GM23338 (cell line): ENCODE measurements around the gene PRKAR1B. TPM values are rescaled to one million over a fixed set of nuclear protein-coding genes. Genes with fewer than 3 reads are reported as not detected.

Source experiments
- ATAC-seq: fragments of 200-7000 bp; cut with Tn5 transposase; 3 replicates; pipeline ENCODE4 v1.9.1; 2020
- DNase-seq: peaks from one replicate; pipeline ENCODE4 v3.0.0-alpha.2; 2015; ENCODE audit warnings: low spot score
- H2AFZ ChIP-seq: fragments of 200-600 bp; sonication (generic); 2 replicates; pipeline ENCODE4 v1.8.0; 2016; ENCODE audit warnings: antibody characterized with exemption, mild to moderate bottlenecking, moderate library complexity
- H3F3A ChIP-seq: fragments of 200-600 bp; sonication (generic); replicated peaks from 2 replicates; pipeline ENCODE4 v1.8.0; 2017; ENCODE audit warnings: antibody characterized with exemption, mixed run types, low read depth
- H3K27ac ChIP-seq: fragments of 200-600 bp; sonication (generic); 2 replicates; pipeline ENCODE4 v1.6.1; 2016; ENCODE audit warnings: low read depth
- H3K27me3 ChIP-seq: fragments of 200-600 bp; sonication (generic); 2 replicates; pipeline ENCODE4 v1.8.0; 2016; ENCODE audit warnings: mild to moderate bottlenecking, mixed run types, moderate library complexity; ENCODE audit not compliant: insufficient read depth
- H3K36me3 ChIP-seq: fragments of 200-600 bp; sonication (generic); 2 replicates; pipeline ENCODE4 v1.8.0; 2016; ENCODE audit warnings: mild to moderate bottlenecking; ENCODE audit not compliant: insufficient read depth
- H3K4me1 ChIP-seq: fragments of 200-600 bp; sonication (generic); 2 replicates; pipeline ENCODE4 v1.8.0; 2016; ENCODE audit warnings: mild to moderate bottlenecking, moderate library complexity; ENCODE audit not compliant: insufficient read depth
- H3K4me2 ChIP-seq: fragments of 200-600 bp; sonication (generic); 2 replicates; pipeline ENCODE4 v1.7.1; 2017; ENCODE audit warnings: mixed run types
- H3K4me3 ChIP-seq: fragments of 200-600 bp; sonication (generic); 2 replicates; pipeline ENCODE4 v1.6.1; 2016; ENCODE audit warnings: mixed run types
- H3K79me2 ChIP-seq: fragments of 200-600 bp; sonication (generic); replicated peaks from 2 replicates; pipeline ENCODE4 v1.8.0; 2017; ENCODE audit warnings: mild to moderate bottlenecking; ENCODE audit not compliant: insufficient read depth
- H3K9me2 ChIP-seq: fragments of 200-600 bp; sonication (generic); 2 replicates; pipeline ENCODE4 v1.8.0; 2017; ENCODE audit not compliant: insufficient read depth
- H4K20me1 ChIP-seq: fragments of 200-600 bp; sonication (generic); replicated peaks from 2 replicates; pipeline ENCODE4 v1.8.0; 2017; ENCODE audit warnings: mild to moderate bottlenecking; ENCODE audit not compliant: insufficient read depth
- H3K27ac Mint-ChIP-seq: 2 replicates; pipeline ENCODE4 v1.8.0; 2020; ENCODE audit warnings: inconsistent platforms, mild to moderate bottlenecking, moderate library complexity, mixed read lengths
- H3K27me3 Mint-ChIP-seq: 3 replicates; pipeline ENCODE4 v1.8.0; 2022; ENCODE audit warnings: low read depth, mild to moderate bottlenecking, moderate library complexity, mixed read lengths, inconsistent platforms; ENCODE audit not compliant: insufficient read depth, poor library complexity
- H3K36me3 Mint-ChIP-seq: 3 replicates; pipeline ENCODE4 v1.8.0; 2021; ENCODE audit warnings: low read depth, mild to moderate bottlenecking, inconsistent platforms, moderate library complexity, mixed read lengths
- H3K4me1 Mint-ChIP-seq: 3 replicates; pipeline ENCODE4 v1.8.0; 2020; ENCODE audit warnings: mild to moderate bottlenecking, inconsistent platforms, mixed read lengths
- H3K4me3 Mint-ChIP-seq: 3 replicates; pipeline ENCODE4 v1.8.0; 2021; ENCODE audit warnings: moderate library complexity, mild to moderate bottlenecking, inconsistent platforms, mixed read lengths
- H3K9me3 Mint-ChIP-seq: 3 replicates; pipeline ENCODE4 v1.8.0; 2020; ENCODE audit warnings: moderate library complexity, mild to moderate bottlenecking, inconsistent platforms, mixed read lengths
- CREB1 ChIP-seq: fragments of 250-450 bp; sonication (Bioruptor Pico); IDR thresholded peaks from 2 replicates; pipeline ENCODE4 v1.5.0; 2020; ENCODE audit warnings: low read depth, mild to moderate bottlenecking, moderate library complexity
- CTCF ChIP-seq, 2 experiments: fragments of 200-600 bp in 1 of 2; sonication (generic) in 1 of 2; conservative IDR thresholded peaks; 2 replicates each; pipeline versions ENCODE4 v1.5.1 to v1.6.1; 2016 to 2017; ENCODE audit warnings: antibody characterized with exemption in 2 of 2, low read depth in 2 of 2, mild to moderate bottlenecking in 2 of 2, moderate library complexity in 1 of 2
- ETS1 ChIP-seq: IDR thresholded peaks from 2 replicates; pipeline ENCODE4 v1.6.1; 2016; ENCODE audit warnings: antibody characterized with exemption
- EZH2 ChIP-seq: fragments of 200-600 bp; sonication (generic); IDR thresholded peaks from one replicate; pipeline ENCODE4 v1.8.0; 2017; ENCODE audit warnings: antibody characterized with exemption, mild to moderate bottlenecking, low read depth; ENCODE audit not compliant: unreplicated experiment
- EZH2phosphoT487 ChIP-seq: fragments of 200-600 bp; sonication (generic); IDR thresholded peaks from one replicate; pipeline ENCODE4 v1.8.1; 2018; ENCODE audit warnings: antibody characterized with exemption; ENCODE audit not compliant: unreplicated experiment
- JUNB ChIP-seq: IDR thresholded peaks from one replicate; pipeline ENCODE4 v1.6.1; 2016; ENCODE audit warnings: antibody characterized with exemption; ENCODE audit not compliant: unreplicated experiment
- NANOG ChIP-seq: IDR thresholded peaks from 2 replicates; pipeline ENCODE4 v1.6.1; 2016; ENCODE audit warnings: antibody characterized with exemption, borderline replicate concordance
- REST ChIP-seq: IDR thresholded peaks from one replicate; pipeline ENCODE4 v1.6.1; 2018; ENCODE audit warnings: antibody characterized with exemption; ENCODE audit not compliant: unreplicated experiment
- STAT1 ChIP-seq: IDR thresholded peaks from one replicate; pipeline ENCODE4 v1.6.1; 2016; ENCODE audit warnings: antibody characterized with exemption; ENCODE audit not compliant: unreplicated experiment
- ZNF114 ChIP-seq: fragments of 250-450 bp; sonication (Bioruptor Pico); IDR thresholded peaks from 2 replicates; pipeline ENCODE4 v1.5.0; 2020; ENCODE audit warnings: mild to moderate bottlenecking, moderate library complexity
- ZNF331 ChIP-seq: fragments of 250-450 bp; sonication (Bioruptor Pico); IDR thresholded peaks from 2 replicates; pipeline ENCODE4 v1.5.0; 2020; ENCODE audit warnings: low read depth, mild to moderate bottlenecking, moderate library complexity
- ZNF462 ChIP-seq: fragments of 250-450 bp; sonication (Bioruptor Pico); IDR thresholded peaks from 2 replicates; pipeline ENCODE4 v1.5.0; 2020; ENCODE audit warnings: mild to moderate bottlenecking, moderate library complexity
- polyA plus RNA-seq: library from polyadenylated mRNA; unstranded; fragments of >200 nt; fragmentation: Nextera tagmentation; extraction: Ambion mirVana; gene quantifications from 2 replicates; pipeline ENCODE4 v1.2.1, GENCODE V29; 2016
- total RNA-seq: library from RNA; depleted of rRNA; stranded (reverse); fragments of >200 nt; shearing (Covaris generic); gene quantifications from 2 replicates; pipeline ENCODE4 v1.2.3, GENCODE V29; 2014

PRKAR1B gene
- total and polyA plus RNA-seq, 2 experiments from 2014 or later = 35.7 to 36.7 TPM

- peaks cover 6% of the 10 kb centered on the region; the same call in 2 of the 3 replicates for H3K4me1 Mint-ChIP-seq
- H3K36me3 Mint-ChIP-seq = peaks cover 41% of the 10 kb centered on the region
- ATAC-seq = no peak
Measured at GRCh38 chr7:698515-699475, 28.3 kb downstream of the PRKAR1B start.

More at GRCh38 chr7:698515-699475, 28.3 kb downstream of the PRKAR1B start:
- no peaks in the 10 kb centered on the region for H3K4me1 ChIP-seq
- no peak for DNase-seq
- no peak overlapping the region for H2AFZ ChIP-seq
- no peak overlapping the region for H3K27ac Mint-ChIP-seq
- peaks cover 2% of the 10 kb centered on the region for H3K27me3 Mint-ChIP-seq
- no peaks in the 10 kb centered on the region for H4K20me1 ChIP-seq
- H3K4me2 ChIP-seq = no peak overlapping the region
- peaks cover 32% of the 10 kb centered on the region for H3K79me2 ChIP-seq
- H3K9me2 ChIP-seq = no peaks in the 10 kb centered on the region
- no peak overlapping the region for H3K4me3 ChIP-seq
- no peaks in the 10 kb centered on the region for H3F3A ChIP-seq
- H3K27me3 ChIP-seq = no peaks in the 10 kb centered on the region
- TF ChIP-seq EZH2phosphoT487 = no peak
- no peak for TF ChIP-seq REST
- TF ChIP-seq ZNF331 (CRISPR knock-in tag) = no peak
- no peak for TF ChIP-seq ZNF114 (CRISPR knock-in tag)
- TF ChIP-seq CTCF (conservative IDR thresholded peaks at IDR 0.05; ENCODE audit: low read depth in 2 of 2) = no peak
- no peak for TF ChIP-seq CREB1
- TF ChIP-seq ZNF462 (CRISPR knock-in tag) = no peak
- no peak for TF ChIP-seq ETS1
- TF ChIP-seq NANOG = no peak
- no peak for TF ChIP-seq STAT1
- TF ChIP-seq EZH2 = no peak
- TF ChIP-seq JUNB = no peak
- H3K4me3 Mint-ChIP-seq = no peak overlapping the region
- H3K36me3 ChIP-seq = no peaks in the 10 kb centered on the region
- no peak overlapping the region for H3K27ac ChIP-seq
- peaks cover 10% of the 10 kb centered on the region for H3K9me3 Mint-ChIP-seq
